ENCODE measurements around the gene KPNB1.

DNA sequence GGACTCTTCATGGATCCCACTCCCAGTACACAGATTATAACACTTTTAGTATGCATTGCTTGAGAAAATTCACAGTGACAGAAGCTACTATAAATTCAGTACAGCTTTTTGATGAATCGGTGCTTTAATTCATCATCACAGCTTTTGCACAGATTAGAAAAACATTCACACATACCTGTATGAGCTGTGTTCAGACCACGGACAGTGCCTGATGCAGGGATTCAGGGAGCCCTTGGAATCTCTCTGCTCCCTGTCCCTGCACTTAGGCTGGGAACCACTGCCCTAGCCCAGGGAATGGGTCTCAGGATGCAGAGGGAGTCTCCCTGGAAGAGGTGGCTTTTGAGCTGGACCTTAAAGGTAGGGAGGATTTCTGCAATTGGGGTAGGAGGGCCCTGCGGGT lies 58.2 kb downstream of the KPNB1 start:
- peak; percentile 64 for TF ChIP-seq REST (IDR thresholded peaks at IDR 0.05; ENCODE audit: low read depth)
- TF ChIP-seq EGR1 (IDR thresholded peaks at IDR 0.05) = no peak
- TF ChIP-seq CEBPB (IDR thresholded peaks at IDR 0.05) = no peak
- TF ChIP-seq TEAD4 (IDR thresholded peaks at IDR 0.05) = no peak
- TF ChIP-seq EP300 (IDR thresholded peaks at IDR 0.05; ENCODE audit: borderline replicate concordance) = no peak

All from Ishikawa (cell line).